Breast epithelium (tissue), 3 donors: ENCODE results near the gene DECR2.
A peak's percentile ranks its signal among the peaks of the same experiment; 100 is the strongest.

Source experiments
- CTCF ChIP-seq, 3 donors: fragments of 450-650 bp; IDR thresholded peaks; one replicate each; pipeline ENCODE4 v1.5.1; 2016 to 2017; ENCODE audit warnings: antibody characterized with exemption in 3 of 3, mild to moderate bottlenecking in 3 of 3, moderate library complexity in 3 of 3
- POLR2AphosphoS5 ChIP-seq, 3 donors: sonication (generic); formaldehyde crosslinking; IDR thresholded peaks; one replicate each; pipeline ENCODE4 v1.6.1; 2017; ENCODE audit warnings: antibody characterized with exemption in 3 of 3

GRCh38 chr16:381789-382717 is 19.6 kb upstream of the DECR2 start, which contains the start of gene PGAP6:
- TF ChIP-seq CTCF (IDR thresholded peaks at IDR 0.05) = no peak
- TF ChIP-seq POLR2AphosphoS5 (IDR thresholded peaks at IDR 0.05) = peak in 1 of 3 donors; percentile 17
